ENCODE results near the gene PPP1R14C.

Gene PPP1R14C

GRCh38 chr6:150249261-150249660 lies 106.4 kb downstream of the PPP1R14C start:
- no peak for DNase-seq (ENCODE audit: low spot score)

- no peak for DNase-seq (ENCODE audit: low spot score)
Observed at GRCh38 chr6:150250826-150251225, 108.0 kb downstream of the PPP1R14C start.

GRCh38 chr6:150251566-150252186 lies 108.8 kb downstream of the PPP1R14C start:
- DNase-seq (ENCODE audit: low spot score), result no peak

DNA sequence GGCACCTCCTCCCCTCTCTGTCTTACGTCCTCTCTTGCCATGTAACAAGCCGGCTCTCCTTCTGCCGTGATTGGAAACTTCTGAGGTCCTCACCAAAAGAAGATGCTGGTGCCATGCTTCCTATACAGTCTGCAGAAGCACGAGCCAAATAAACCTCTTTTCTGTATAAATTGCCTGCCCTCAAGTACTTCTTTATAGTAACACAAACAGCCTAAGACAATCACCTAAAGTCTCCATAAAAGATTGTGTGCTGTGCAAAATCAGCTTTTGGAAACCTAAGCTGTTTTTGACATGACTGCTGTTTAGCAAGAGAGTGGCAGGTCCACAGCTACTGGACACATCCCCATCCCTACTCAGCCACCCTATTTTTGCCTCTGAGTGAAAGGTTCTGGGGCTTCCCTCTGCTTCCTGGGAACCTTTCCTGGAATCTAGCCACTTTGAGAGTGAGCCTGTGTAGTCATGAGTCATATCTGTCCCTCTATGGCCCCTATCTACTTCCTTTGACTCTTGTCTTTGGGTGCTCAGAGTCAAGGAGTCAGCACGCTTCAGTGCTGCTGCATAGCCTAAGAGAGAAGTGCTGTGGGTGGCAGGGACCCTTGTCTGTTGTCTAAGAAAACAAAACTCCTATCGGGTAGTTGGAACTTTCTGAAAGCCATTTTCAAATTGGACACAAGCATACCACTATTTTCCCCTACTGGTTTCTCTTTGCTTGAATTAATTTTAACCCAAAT lies 110.0 kb downstream of the PPP1R14C start:
- no peak for DNase-seq (ENCODE audit: low spot score)

- no peak for DNase-seq (ENCODE audit: low spot score)
Observed at GRCh38 chr6:150253489-150253888, 110.6 kb downstream of the PPP1R14C start.

- DNase-seq (ENCODE audit: low spot score), result no peak
Observed at GRCh38 chr6:150254770-150255169, 111.9 kb downstream of the PPP1R14C start.

DNA sequence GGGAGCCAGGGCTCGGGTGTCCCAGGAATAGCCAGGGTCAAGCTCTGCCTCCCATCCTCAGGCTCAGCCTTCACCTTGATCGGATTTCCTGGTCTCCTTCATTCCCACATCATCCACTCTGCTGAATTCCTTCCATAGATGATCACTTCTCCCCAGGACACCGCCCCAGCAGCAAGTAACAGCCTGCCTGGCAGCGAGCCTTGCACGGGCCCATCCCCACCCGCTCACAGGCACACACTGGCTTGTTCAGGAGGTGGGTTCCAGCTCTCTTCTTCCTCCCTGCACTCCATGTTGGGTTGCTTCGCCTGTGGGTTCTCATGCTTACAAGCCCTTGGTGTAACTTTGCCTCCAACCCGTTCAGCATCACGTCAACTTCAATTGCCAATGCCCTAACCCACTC lies 113.0 kb downstream of the PPP1R14C start:
- no peak for DNase-seq (ENCODE audit: low spot score)

GRCh38 chr6:150256618-150257272 lies 113.9 kb downstream of the PPP1R14C start:
- DNase-seq (ENCODE audit: low spot score), result no peak

- no peak for DNase-seq (ENCODE audit: low spot score)
Observed at GRCh38 chr6:150258381-150258780, 115.5 kb downstream of the PPP1R14C start.

GRCh38 chr6:150260931-150261330 lies 118.1 kb downstream of the PPP1R14C start:
- DNase-seq (ENCODE audit: low spot score), result no peak

DNA sequence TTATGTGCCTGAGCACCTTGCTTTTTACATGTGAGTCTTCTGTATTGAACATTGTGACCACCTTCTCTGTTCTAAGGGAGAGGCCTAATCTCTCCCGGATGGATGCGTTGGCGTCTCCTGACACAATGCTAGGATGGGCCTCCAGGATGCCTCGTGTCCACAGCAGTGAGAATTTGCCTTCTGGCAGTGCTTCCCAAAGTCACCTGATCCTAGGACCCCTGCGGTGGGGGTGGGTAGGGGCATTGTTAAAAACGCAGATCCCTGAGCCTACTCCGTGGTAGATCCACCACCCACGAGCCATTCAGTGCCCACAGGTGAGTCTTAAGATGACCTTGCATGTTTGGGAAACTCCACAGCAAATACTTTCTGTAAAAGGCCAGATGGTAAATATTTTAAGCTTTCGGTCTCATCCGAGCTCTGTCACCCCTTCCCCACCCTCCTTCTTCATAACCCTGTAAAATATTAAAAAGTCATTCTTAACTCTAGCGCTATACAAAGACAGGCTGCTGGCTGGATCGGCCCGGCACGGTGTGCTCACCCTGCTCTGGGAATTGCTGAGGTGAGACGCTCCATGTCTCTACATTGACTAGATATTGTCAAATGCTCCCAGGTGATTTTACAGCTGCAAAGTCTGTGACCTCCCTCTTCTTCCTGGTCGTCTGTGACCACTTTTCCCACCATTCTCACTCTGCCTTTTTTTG lies 119.3 kb downstream of the PPP1R14C start:
- no peak for DNase-seq (ENCODE audit: low spot score)

DNA sequence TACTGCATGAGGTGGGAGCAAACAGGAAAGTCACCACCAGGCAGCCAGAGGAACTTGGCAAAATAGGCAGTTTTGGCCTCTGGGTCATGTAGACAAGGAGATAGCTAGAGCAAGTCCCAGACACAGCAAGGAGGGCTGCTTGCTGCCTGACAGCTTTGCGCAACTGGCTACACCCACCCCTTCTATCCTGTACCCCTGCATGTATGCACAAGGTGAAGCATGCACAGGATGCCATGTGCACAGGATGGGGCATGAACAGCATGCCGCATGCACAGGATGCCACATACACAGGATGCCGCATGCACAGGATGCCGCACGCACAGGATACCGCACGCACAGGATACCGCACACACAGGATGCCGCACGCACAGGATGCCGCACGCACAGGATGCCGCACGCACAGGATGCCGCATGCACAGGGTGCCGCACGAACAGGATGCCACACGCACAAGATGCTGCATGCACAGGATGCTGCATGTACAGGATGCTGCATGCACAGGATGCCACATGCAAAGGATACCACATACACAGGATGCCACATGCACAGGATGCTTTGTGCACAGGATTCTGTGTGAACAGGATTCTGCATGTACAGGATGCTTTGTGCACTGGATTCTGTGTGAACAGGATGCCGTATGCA lies 121.0 kb downstream of the PPP1R14C start:
- DNase-seq (ENCODE audit: low spot score), result no peak

- DNase-seq (ENCODE audit: low spot score), result no peak
Observed at GRCh38 chr6:150266309-150266708, 123.5 kb downstream of the PPP1R14C start.

- no peak for DNase-seq (ENCODE audit: low spot score)
Observed at GRCh38 chr6:150266963-150267685, 124.3 kb downstream of the PPP1R14C start.

DNA sequence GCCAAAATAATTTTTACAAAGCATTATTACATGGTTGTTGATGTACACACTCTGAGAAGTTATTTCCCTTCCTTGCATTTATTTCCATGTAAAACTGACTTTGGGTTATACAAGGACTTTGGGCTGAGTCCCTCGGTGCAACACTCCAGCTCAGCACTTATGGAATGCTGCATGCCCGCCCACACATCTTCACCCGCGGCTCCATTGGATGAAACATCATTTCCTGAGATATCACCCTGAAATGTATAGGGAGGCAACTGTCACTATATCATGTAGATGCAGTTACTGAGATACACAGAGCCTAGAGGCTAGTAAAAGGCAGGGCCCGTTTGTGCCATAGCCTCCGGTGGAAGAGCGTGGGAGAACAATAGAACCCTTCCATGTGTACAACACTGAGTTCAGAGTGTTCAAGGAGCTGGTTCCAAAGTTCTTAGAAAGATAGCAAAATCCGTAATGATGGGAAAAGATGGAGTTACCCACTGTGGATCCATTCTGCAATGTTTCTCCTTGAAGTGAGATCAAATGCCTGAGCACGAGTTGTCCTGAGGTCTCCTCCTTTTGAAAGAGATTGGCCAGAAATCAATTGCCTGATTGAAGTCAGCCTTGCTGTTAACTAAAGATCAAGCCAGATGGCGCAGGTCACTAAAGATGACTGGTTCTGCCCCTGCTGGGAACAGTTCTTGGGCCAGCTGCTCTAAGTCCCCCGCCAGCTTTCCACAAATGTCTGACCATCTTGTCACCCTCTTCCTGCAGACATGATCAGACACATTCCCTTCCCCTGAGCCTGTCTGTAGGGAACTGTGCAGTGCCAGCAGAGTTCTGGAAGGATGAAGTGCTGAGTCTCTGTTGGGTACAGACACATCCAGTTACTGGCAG lies 125.1 kb downstream of the PPP1R14C start:
- DNase-seq (ENCODE audit: low spot score), result no peak

GRCh38 chr6:150269130-150269856 lies 126.4 kb downstream of the PPP1R14C start:
- DNase-seq (ENCODE audit: low spot score), result no peak

GRCh38 chr6:150269857-150270223 lies 127.0 kb downstream of the PPP1R14C start:
- DNase-seq (ENCODE audit: low spot score), result no peak

- DNase-seq (ENCODE audit: low spot score), result no peak
Observed at GRCh38 chr6:150270330-150271052, 127.6 kb downstream of the PPP1R14C start.

DNA sequence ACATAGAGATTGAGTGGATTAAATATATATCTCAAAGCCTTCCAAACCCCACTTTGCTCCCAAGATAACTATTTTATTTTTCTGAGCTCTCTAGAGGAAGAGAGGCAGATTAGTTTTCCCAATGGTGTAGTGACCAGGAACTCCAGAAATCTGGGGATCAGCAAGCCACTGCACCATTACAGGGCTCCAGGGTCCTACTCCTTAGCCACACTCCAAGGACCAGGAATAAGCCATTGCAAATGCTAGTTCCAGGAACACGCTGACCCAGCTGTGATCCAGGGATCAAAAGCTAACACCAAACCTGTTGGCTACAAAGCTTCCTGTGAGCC lies 128.3 kb downstream of the PPP1R14C start:
- DNase-seq (ENCODE audit: low spot score), result no peak
